Activated CD4-positive, CD25-positive, alpha-beta regulatory T cell treated with anti-CD3 and anti-CD28 coated beads, Interleukin-2, amount 50 U/mL, for 16 hours (primary cell): Measurements from ENCODE around the gene TMEM184C.
A peak's percentile ranks its signal among the peaks of the same experiment; 100 is the strongest.

Experiments used
- DNase-seq: peaks from one replicate; pipeline ENCODE4 v3.0.0-alpha.2; 2020; ENCODE audit warnings: low read depth, low spot score

Gene TMEM184C

GRCh38 chr4:147655639-147656038 is 38.4 kb downstream of the TMEM184C start:
- no peak for DNase-seq

GRCh38 chr4:147658501-147658900 is 41.3 kb downstream of the TMEM184C start:
- DNase-seq, result no peak

- no peak for DNase-seq
These were observed 56.9 kb downstream of the TMEM184C start for GRCh38 chr4:147674073-147674472.

GRCh38 chr4:147674496-147674895 is 57.3 kb downstream of the TMEM184C start:
- DNase-seq, result no peak

- DNase-seq, result no peak
These were observed 60.9 kb downstream of the TMEM184C start for GRCh38 chr4:147678106-147678505.

GRCh38 chr4:147678796-147679549 is 61.8 kb downstream of the TMEM184C start:
- DNase-seq, result no peak

GRCh38 chr4:147682755-147683154 is 65.6 kb downstream of the TMEM184C start:
- no peak for DNase-seq

- DNase-seq, result no peak
These were observed 66.0 kb downstream of the TMEM184C start for GRCh38 chr4:147683188-147683591.

GRCh38 chr4:147683717-147684700 is 66.8 kb downstream of the TMEM184C start, which contains the start of gene PRMT9:
Gene PRMT9 (minus strand): TSS chr4:147684163. CDS start chr4:147683987, 176 bp downstream.
- peak; percentile 65 for DNase-seq

GRCh38 chr4:147689067-147689466 is 71.9 kb downstream of the TMEM184C start:
- no peak for DNase-seq

- DNase-seq, result no peak
These were observed 74.6 kb downstream of the TMEM184C start for GRCh38 chr4:147691820-147692219.

- DNase-seq, result no peak
These were observed 76.0 kb downstream of the TMEM184C start for GRCh38 chr4:147693218-147693617.

- no peak for DNase-seq
These were observed 79.7 kb downstream of the TMEM184C start for GRCh38 chr4:147696866-147697265.

- DNase-seq, result no peak
These were observed 87.6 kb downstream of the TMEM184C start for GRCh38 chr4:147704846-147705245.

GRCh38 chr4:147707892-147708672 is 90.9 kb downstream of the TMEM184C start:
- DNase-seq, result peak; percentile 28

GRCh38 chr4:147709999-147710398 is 92.8 kb downstream of the TMEM184C start:
- no peak for DNase-seq

GRCh38 chr4:147714575-147715401 is 97.6 kb downstream of the TMEM184C start:
- no peak for DNase-seq

GRCh38 chr4:147717878-147718277 is 100.7 kb downstream of the TMEM184C start:
- no peak for DNase-seq
